Subcutaneous abdominal adipose tissue (tissue), 5 donors: Measurements from ENCODE around the gene TMEM245.
A peak's percentile ranks its signal among the peaks of the same experiment; 100 is the strongest.

Source experiments
- H3K27ac ChIP-seq: one replicate; pipeline ENCODE4 v1.7.0; 2013; ENCODE audit warnings: low read depth, mild to moderate bottlenecking, inconsistent platforms, low read length, moderate library complexity
- H3K27me3 ChIP-seq, 5 donors: one replicate each; pipeline ENCODE4 v1.7.0; 2013; ENCODE audit warnings: low read length in 5 of 5, inconsistent platforms in 1 of 5; ENCODE audit not compliant: control insufficient read depth in 5 of 5, insufficient read depth in 4 of 5
- H3K36me3 ChIP-seq, 5 donors: one replicate each; pipeline ENCODE4 v1.7.0; 2013; ENCODE audit warnings: low read length in 5 of 5; ENCODE audit not compliant: control insufficient read depth in 5 of 5, insufficient read depth in 5 of 5
- H3K4me1 ChIP-seq, 5 donors: one replicate each; pipeline ENCODE4 v1.7.0; 2013; ENCODE audit warnings: low read length in 5 of 5, mild to moderate bottlenecking in 3 of 5, moderate library complexity in 1 of 5; ENCODE audit not compliant: control insufficient read depth in 5 of 5, insufficient read depth in 5 of 5
- H3K4me3 ChIP-seq, 5 donors: one replicate each; pipeline ENCODE4 v1.7.0; 2013; ENCODE audit warnings: low read length in 5 of 5, low read depth in 1 of 5
- H3K9ac ChIP-seq, 5 donors: one replicate each; pipeline ENCODE4 v1.7.0; 2013; ENCODE audit warnings: low read length in 5 of 5, mild to moderate bottlenecking in 4 of 5, moderate library complexity in 3 of 5
- H3K9me3 ChIP-seq, 5 donors: one replicate each; pipeline ENCODE4 v1.7.0; 2013; ENCODE audit warnings: low read length in 5 of 5; ENCODE audit not compliant: control insufficient read depth in 5 of 5
- donor health status: healthy.
- donor health status: healthy.
- donor health status: healthy.
- donor health status: healthy.
- donor health status: healthy.

TMEM245 gene

DNA sequence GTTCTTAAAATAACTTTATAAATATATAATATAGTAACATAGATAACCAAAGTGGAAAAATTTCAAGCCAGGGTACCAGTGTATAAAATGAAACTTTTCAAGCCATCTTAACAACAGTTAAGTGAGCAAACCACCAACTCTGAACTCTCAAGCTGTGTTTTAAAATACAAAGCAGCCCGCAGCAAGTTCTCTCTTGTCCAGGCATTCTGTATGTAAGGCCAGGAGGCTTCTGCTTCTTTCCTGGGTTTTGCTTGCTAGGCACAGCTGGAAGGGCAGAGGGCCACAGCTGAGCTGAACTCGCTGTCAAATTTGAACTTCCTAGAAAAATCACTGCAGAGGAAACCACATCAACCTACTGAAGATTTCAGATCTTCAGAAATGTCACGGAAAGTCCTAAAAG, 99.6 kb downstream of the TMEM245 start:
- no peak overlapping the region for H3K27ac ChIP-seq
- peaks cover 0 to 20% (median 6%) of the 10 kb centered on the region in 5 donors for H3K36me3 ChIP-seq
- no peaks in the 10 kb centered on the region for H3K27me3 ChIP-seq
- H3K4me1 ChIP-seq = no peaks in the 10 kb centered on the region
- no peak overlapping the region for H3K9ac ChIP-seq
- H3K9me3 ChIP-seq = no peaks in the 10 kb centered on the region
- no peak overlapping the region for H3K4me3 ChIP-seq

DNA sequence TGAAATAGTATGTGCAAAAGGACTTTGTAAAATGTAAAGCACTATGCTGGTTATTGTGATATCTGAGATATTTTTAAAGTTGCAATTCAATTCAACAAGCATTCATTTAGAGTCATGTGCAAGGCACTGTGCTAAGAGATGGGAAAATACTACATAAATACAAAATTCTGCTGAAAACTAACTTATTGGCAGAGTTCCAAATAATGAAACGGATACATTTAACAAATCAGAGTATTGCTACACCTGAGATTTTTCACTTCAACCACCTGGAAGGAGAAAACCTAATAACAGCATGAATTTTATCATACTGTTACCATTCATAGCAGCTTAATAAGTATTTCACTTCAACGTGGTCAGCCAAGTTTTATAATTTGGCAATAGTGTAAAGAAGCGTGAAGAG, 100.3 kb downstream of the TMEM245 start:
- Histone ChIP-seq H3K36me3 (peaks cover 0 to 17% (median 6%) of the 10 kb centered on the region in 5 donors), H3K27me3 (no peaks in the 10 kb centered on the region), H3K4me1 (peaks cover 3 to 5% (median 5%) of the 10 kb centered on the region in 5 donors), H3K4me3 (no peak overlapping the region), H3K9ac (no peak overlapping the region), H3K27ac (no peak overlapping the region), H3K9me3 (no peaks in the 10 kb centered on the region)

DNA sequence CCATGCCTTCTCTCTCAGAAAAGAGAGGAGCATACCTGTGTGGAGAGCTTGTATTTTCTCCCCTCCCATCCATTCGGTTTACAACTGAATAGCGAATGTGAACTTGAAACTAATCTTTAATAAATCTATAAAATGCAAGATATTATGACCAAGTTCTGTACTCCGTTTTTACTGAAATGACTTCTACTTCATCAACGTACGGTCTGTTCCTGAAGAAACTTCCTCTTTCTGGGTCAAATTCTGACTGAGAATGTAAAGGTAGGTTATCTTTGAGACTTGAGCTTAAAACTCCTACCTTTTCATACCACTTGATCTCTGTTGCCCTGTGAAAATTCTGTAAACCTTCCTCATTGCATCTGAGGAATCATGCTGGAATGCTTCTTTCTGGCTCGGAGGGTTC, 102.3 kb downstream of the TMEM245 start:
- Histone ChIP-seq H3K9me3 (no peaks in the 10 kb centered on the region), H3K9ac (no peak overlapping the region), H3K36me3 (peaks cover 0 to 14% (median 6%) of the 10 kb centered on the region in 5 donors), H3K27me3 (no peaks in the 10 kb centered on the region), H3K4me1 (peaks cover 3 to 20% (median 15%) of the 10 kb centered on the region in 5 donors), H3K4me3 (no peak overlapping the region), H3K27ac (no peak overlapping the region)

DNA sequence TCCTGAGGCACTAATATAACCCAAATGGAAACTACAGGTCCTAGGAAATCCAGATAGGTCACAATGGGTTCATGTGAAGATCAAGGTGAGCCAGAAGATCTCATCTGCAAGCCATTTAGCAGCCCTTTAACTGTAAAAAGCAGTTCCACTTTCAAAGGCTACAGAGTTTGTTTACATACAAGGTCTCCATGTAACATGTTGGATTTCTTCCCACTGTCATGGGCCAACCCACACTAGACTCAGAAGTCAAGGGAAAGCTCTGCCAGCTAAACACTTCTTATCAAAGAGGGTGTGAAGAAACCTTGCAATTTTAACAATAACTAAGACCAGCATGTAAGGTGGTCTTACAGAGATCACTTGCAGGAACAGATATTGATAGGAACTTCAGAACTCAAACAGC, 102.7 kb downstream of the TMEM245 start:
- H3K4me3 ChIP-seq = no peak overlapping the region
- no peak overlapping the region for H3K27ac ChIP-seq
- no peaks in the 10 kb centered on the region for H3K27me3 ChIP-seq
- peaks cover 0 to 14% (median 6%) of the 10 kb centered on the region in 5 donors for H3K36me3 ChIP-seq
- H3K9ac ChIP-seq = no peak overlapping the region
- H3K9me3 ChIP-seq = no peaks in the 10 kb centered on the region
- H3K4me1 ChIP-seq = peaks cover 3 to 24% (median 19%) of the 10 kb centered on the region in 5 donors

DNA sequence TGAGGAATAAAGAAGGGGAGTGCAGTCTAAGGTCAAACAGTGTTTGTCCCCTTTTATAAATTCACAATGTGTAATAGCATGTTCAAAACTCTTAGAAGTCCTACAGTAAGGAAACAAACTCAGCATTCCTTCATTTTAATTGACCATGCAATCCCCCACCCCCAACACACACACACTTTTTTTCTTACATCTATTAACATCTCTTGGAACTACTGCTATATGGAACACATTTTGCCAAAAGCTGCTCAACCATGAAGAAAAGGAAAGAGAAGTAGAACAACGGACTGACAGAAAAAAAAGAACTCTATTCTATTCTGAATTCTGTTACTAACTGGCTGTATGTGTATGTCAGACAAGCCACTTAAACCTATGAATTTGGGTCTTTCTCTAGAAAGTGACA, 103.6 kb downstream of the TMEM245 start:
- no peak overlapping the region for H3K4me3 ChIP-seq
- no peaks in the 10 kb centered on the region for H3K27me3 ChIP-seq
- no peak overlapping the region for H3K9ac ChIP-seq
- no peaks in the 10 kb centered on the region for H3K9me3 ChIP-seq
- no peak overlapping the region for H3K27ac ChIP-seq
- H3K36me3 ChIP-seq = peaks cover 0 to 14% (median 6%) of the 10 kb centered on the region in 5 donors
- peaks cover 6 to 34% (median 28%) of the 10 kb centered on the region in 5 donors for H3K4me1 ChIP-seq

DNA sequence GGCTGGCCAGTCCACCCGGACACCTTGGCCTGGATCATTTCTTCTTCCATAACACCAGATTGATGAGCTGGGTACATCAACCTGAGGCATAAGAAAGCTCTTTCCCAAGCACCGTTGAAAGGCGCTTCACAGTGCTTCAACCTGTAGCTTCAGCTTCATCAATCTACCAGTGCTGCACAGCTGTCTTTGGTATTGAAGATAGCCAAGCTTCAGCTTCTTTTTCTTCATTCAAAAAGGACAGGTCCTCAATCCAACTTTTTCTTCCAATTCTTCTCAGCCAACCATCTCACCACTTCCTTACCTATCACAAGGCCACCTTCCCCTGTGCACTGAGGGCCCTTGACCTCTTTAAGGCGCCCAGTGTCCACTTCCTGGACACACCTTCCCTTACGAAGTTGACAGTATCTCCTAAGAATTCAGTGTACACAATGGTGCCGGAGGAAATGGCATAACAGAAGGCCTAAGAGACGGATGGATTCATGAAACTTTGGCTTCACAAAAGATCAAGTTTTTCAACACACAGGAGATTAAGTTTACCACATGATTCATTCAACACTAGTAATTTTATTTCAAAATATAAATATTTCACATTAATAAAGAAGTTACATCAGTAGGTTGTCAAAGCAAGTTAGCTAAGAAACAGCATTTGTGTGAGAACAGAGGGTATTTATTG, 105.0 kb downstream of the TMEM245 start:
- peaks cover 6 to 40% (median 36%) of the 10 kb centered on the region in 5 donors for H3K4me1 ChIP-seq
- H3K36me3 ChIP-seq = peaks cover 0 to 8% (median 0%) of the 10 kb centered on the region in 5 donors
- no peak overlapping the region for H3K4me3 ChIP-seq
- H3K27ac ChIP-seq = peak overlapping the region; percentile 82
- H3K9ac ChIP-seq = peak overlapping the region in 2 of 5 donors; percentile 42 to 72
- H3K27me3 ChIP-seq = no peaks in the 10 kb centered on the region
- no peaks in the 10 kb centered on the region for H3K9me3 ChIP-seq

DNA sequence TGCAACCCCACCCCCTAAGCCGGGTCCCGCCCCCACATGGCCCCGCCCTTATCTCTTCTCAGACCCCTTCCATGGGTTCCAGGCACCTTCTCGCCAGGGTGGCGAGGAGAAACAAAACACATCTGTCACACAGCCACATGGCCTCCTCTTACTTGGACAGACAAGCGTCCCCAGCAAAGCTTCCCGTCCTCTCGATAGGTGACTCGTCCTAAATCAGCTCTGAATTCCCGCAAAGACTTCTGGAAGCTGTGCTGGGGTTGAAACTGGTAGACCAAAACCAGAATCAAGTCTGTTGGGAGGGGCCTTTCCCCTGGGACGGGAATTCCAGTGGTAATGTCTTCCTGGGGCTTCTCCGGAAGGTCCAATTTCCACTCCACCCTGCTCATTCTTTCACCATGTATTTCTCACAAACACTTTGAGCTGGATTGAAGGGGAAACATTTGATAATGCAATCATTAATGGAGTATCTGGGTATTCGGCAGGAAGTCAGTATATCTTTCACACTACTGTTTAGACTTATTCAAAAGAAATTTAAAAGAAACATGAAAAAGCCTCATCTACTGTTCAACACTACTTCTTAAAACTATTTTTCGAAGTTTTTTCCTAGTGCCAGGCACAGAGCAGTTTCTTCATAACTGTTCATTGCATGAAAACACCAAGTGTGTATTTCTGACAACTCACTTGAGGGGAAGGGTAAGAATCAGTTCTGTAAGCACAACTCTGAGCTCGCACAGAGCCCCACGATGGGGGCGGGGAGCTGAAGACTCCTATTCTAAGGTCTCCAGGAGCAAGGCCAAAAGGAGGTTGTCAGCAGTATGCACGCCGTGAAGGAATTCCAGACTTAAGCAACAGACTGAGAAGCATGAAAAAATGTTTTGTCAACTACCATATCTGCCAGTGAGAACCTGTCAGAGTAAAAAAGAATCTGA, 105.8 kb downstream of the TMEM245 start:
- H3K4me1 ChIP-seq = peaks cover 6 to 40% (median 36%) of the 10 kb centered on the region in 5 donors
- peak overlapping the region; percentile 63 to 82 (median 75) for H3K4me3 ChIP-seq
- peak overlapping the region; percentile 42 to 87 (median 72) for H3K9ac ChIP-seq
- H3K27ac ChIP-seq = peak overlapping the region; percentile 82
- peaks cover 0 to under 1% (median 0%) of the 10 kb centered on the region in 5 donors for H3K36me3 ChIP-seq
- H3K9me3 ChIP-seq = no peaks in the 10 kb centered on the region
- no peaks in the 10 kb centered on the region for H3K27me3 ChIP-seq

DNA sequence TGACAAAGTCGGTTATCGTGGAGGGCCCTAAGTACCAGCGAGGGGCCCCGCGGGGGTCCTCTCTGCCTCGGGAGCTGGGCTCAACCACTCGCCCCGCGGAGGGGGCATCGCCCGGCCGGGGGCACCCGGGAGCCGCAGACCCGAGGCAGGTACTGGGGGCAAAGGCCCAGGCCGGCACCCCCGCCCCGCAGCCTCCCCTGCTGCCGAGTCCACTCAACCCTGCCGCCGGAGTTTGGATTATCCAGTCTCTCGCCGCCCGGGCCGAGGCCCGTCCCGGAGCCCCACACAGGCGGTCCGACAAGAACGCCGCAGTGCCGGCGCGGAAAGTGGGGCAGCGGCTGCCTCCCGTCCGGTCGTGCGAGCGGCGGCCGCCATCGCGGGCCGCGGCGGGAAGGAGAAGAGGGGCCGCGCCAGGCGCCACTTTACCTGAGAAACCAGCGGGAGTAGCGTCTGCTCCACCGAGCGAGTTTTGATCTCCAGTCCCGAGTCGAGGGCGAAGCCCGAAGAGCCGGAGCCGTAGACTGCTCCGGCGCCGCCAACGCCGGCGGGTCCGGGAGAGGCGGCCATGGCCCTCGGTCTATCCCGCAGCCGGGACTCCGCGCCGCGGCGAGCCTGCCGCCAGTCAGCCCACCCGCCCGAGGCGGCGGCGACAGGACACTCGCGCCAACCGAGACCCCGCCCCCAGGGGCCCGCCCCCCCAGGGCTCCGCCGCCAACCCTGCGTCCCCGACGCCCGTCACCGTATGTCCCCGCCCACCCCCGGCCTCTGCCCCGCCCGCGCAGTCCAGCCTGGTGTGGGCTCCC, 106.7 kb downstream of the TMEM245 start, which contains the start of gene CTNNAL1:
Gene CTNNAL1, minus strand, starts transcription at position 624 of the 803 bp plus-strand sequence. Its CDS starts 57 bp downstream, at position 567.
- peaks cover 6 to 40% (median 36%) of the 10 kb centered on the region in 5 donors for H3K4me1 ChIP-seq

DNA sequence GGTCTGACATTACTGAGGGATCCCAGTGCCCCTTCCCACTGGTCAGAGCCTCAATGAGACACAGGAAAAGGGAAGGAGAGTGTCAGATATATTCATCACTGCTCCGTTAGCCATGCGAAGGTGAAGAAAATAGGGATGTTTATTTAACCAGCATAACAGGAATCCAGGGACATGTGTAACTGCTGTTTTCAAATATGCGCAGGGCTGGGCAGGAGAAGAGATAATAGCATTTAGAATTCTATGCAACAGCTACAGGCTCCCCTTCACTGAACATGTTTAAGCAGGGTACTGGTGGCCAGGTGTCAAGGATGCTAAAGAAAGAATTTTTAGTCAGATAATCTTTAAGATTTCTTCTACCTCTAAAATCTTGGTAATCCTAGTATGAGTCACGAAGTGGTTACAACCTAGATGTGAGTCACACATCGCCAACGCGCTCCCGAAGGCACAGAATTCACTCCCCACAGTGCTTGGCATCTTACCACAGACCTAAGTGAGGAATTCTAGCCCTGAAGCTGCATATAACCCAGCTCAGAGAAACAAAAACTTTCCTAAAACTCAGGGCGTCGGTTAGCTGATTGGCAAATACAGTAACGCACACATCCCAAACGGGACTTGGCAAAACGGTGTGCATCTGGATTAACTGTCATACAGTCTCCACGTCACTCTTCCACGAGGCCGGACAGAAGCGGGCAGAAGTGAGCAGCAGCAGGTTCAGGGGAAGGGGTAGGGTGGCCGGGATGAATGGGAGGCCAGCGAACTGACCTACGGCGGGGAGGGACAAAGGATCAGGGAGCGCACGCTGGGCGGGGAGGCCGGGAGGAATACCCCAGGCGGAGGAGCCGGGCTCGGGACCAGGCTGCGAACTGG, 107.5 kb downstream of the TMEM245 start:
- H3K27ac ChIP-seq = peak overlapping the region; percentile 90
- H3K36me3 ChIP-seq = no peaks in the 10 kb centered on the region
- peak overlapping the region; percentile 79 to 87 (median 80) for H3K4me3 ChIP-seq
- no peaks in the 10 kb centered on the region for H3K27me3 ChIP-seq
- H3K9ac ChIP-seq = peak overlapping the region; percentile 57 to 96 (median 92)
- no peaks in the 10 kb centered on the region for H3K9me3 ChIP-seq
- peaks cover 6 to 40% (median 37%) of the 10 kb centered on the region in 5 donors for H3K4me1 ChIP-seq

More for the DNA sequence above, 106.7 kb downstream of the TMEM245 start, which contains the start of gene CTNNAL1:
- no peaks in the 10 kb centered on the region for H3K36me3 ChIP-seq
- no peaks in the 10 kb centered on the region for H3K9me3 ChIP-seq
- H3K9ac ChIP-seq = peak within 1 kb of the TSS; percentile 57 to 96 (median 92)
- H3K27me3 ChIP-seq = no peaks in the 10 kb centered on the region
- peak within 1 kb of the TSS; percentile 80 to 87 (median 80) for H3K4me3 ChIP-seq
- H3K27ac ChIP-seq = peak within 1 kb of the TSS; percentile 90
